ENCODE measurements around the gene NKPD1.

NKPD1 gene

GRCh38 chr19:45172611-45173208 is 11.9 kb upstream of the NKPD1 start:
- DNase-seq (ENCODE audit: low spot score) = no peak

- DNase-seq (ENCODE audit: low spot score) = no peak
These were observed 11.4 kb upstream of the NKPD1 start for GRCh38 chr19:45172173-45172572.

GRCh38 chr19:45171211-45171623 is 10.4 kb upstream of the NKPD1 start:
- DNase-seq (ENCODE audit: low spot score) = no peak

- no peak for DNase-seq (ENCODE audit: low spot score)
These were observed 9.6 kb upstream of the NKPD1 start for GRCh38 chr19:45170146-45171106.

- DNase-seq (ENCODE audit: low spot score) = no peak
These were observed 8.8 kb upstream of the NKPD1 start for GRCh38 chr19:45169602-45170001.

GRCh38 chr19:45168767-45169351 is 8.1 kb upstream of the NKPD1 start:
- DNase-seq (ENCODE audit: low spot score) = no peak

GRCh38 chr19:45166723-45167252 is 6.0 kb upstream of the NKPD1 start:
- DNase-seq (ENCODE audit: low spot score) = no peak

- DNase-seq (ENCODE audit: low spot score) = peak; percentile 77
These were observed 4.0 kb upstream of the NKPD1 start for GRCh38 chr19:45164577-45165335.

- DNase-seq (ENCODE audit: low spot score) = no peak
These were observed 3.1 kb upstream of the NKPD1 start for GRCh38 chr19:45163751-45164460.

GRCh38 chr19:45163156-45163555 is 2.4 kb upstream of the NKPD1 start:
- DNase-seq (ENCODE audit: low spot score) = no peak

GRCh38 chr19:45162608-45163143 is 1.9 kb upstream of the NKPD1 start:
- DNase-seq (ENCODE audit: low spot score) = no peak

GRCh38 chr19:45161738-45162607 is 1.2 kb upstream of the NKPD1 start:
- DNase-seq (ENCODE audit: low spot score) = peak; percentile 39

GRCh38 chr19:45159971-45160324 is 834 bp downstream of the NKPD1 start:
- DNase-seq (ENCODE audit: low spot score) = no peak

- DNase-seq (ENCODE audit: low spot score) = no peak
These were observed 1.4 kb downstream of the NKPD1 start for GRCh38 chr19:45159210-45159970.

GRCh38 chr19:45158503-45159209 is 2.1 kb downstream of the NKPD1 start:
- no peak for DNase-seq (ENCODE audit: low spot score)

- no peak for DNase-seq (ENCODE audit: low spot score)
These were observed 4.0 kb downstream of the NKPD1 start for GRCh38 chr19:45156751-45157150.

- DNase-seq (ENCODE audit: low spot score) = no peak
These were observed 4.7 kb downstream of the NKPD1 start for GRCh38 chr19:45156011-45156630.

All from kidney tubule cell (primary cell).